ENCODE results near the gene FRAT1. TPM values are rescaled to one million over a fixed set of nuclear protein-coding genes. Genes with fewer than 3 reads are reported as not detected.

FRAT1 gene
- total and polyA plus RNA-seq, 2 of the 13 experiments (the other 11 are each of a cell fraction or from before 2014, with no cell fraction given): 1.7 to 2.3 TPM

DNA sequence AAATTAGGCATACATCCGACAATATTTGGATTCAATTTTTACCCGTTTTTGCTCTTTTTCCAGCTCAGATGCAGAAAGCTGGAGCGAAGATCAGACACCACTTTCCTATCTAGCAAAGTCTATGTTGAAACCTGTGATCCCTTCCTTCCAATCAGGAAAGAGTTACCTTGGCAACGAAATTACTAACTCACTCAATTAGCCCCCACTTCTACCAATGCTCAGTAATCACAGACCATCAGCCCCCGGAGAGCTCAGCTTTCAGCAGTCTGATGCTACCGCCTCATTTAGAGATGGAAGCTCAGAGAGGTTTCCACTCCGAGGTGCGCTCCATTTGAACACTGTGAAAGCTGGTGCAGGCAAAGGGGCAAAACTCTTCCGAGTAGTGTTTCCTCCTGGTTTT is 6.7 kb downstream of the FRAT1 start (continued):
- TF ChIP-seq, protein P1, sequence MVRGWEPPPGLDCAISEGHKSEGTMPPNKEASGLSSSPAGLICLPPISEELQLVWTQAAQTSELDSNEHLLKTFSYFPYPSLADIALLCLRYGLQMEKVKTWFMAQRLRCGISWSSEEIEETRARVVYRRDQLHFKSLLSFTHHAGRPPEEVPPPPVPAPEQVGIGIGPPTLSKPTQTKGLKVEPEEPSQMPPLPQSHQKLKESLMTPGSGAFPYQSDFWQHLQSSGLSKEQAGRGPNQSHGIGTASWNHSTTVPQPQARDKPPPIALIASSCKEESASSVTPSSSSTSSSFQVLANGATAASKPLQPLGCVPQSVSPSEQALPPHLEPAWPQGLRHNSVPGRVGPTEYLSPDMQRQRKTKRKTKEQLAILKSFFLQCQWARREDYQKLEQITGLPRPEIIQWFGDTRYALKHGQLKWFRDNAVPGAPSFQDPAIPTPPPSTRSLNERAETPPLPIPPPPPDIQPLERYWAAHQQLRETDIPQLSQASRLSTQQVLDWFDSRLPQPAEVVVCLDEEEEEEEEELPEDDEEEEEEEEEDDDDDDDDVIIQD (CRISPR knock-in tag; IDR thresholded peaks at IDR 0.05; ENCODE audit: low read depth): no peak
- TF ChIP-seq ZNF841 (CRISPR knock-in tag; IDR thresholded peaks at IDR 0.05; ENCODE audit: borderline replicate concordance) (no peak), ZNF605 (CRISPR knock-in tag; IDR thresholded peaks at IDR 0.05) (no peak)

DNA sequence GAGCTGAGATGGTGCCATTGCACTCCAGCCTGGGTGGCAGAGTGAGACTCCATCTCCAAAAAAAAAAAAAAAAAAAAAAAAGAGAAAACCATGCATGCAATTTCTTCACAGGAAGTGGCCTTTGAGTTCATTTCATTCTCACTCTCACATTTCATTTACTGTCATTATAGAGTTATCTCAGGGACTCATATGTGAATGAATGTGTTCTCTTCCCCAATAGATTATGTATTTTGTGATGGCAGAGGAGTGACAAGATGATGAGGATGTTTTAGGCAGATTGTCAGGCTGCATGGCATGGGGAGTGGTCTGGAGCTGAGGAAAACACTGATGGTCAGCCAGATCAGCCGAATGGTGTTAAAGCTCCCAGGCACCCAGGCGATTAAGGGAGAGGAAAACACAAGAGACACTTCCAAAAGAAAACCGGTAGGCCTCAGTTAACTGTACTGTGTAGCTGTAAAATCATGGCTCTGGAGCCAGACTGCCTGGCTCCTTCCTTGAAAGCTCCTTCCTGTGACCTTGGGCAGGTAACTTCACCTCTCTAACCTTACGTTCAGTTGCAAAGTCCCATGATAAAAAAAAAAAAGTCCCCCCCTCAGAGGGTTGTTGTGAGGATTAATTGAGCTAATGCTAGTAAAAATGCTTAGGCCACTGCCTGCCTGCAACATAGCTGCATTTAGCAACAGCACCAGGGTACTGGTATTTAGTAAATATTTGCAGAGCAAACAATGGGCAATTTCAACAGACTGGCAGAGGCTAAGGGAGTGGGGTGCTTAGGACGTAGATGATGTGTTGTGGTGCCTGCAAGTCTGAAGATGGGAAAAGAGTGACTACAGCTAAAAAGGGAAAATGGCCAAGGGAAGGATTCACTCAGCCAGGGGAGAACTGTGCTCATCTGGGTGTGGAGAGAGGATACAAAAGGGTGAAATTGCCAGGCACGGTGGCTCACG is 8.6 kb downstream of the FRAT1 start:
- peak overlapping the region; percentile 91 for H3K27ac ChIP-seq (ENCODE audit: extremely low read length, insufficient read depth, low read length)
- H3K79me2 ChIP-seq (ENCODE audit: insufficient read depth, low read length): peaks cover 26% of the 10 kb centered on the region
- no peaks in the 10 kb centered on the region for H3K36me3 ChIP-seq (replicated peaks in 1 of 2; ENCODE audit: control insufficient read depth in 1 of 2, insufficient read depth in 2 of 2, low read length in 2 of 2)
- CTCF ChIA-PET (ENCODE audit: low intra/inter-chr PET ratio, low total read pairs): interaction anchor here (1.2 kb wide), 1 partner anchor 48 kb away, joined by 3 read pairs; no protein-coding TSS in a partner anchor
- H3K4me1 ChIP-seq (ENCODE audit: insufficient read depth, low read length): peaks cover 74% of the 10 kb centered on the region
- FAIRE-seq (peak; percentile 54), DNase-seq (ENCODE audit: low spot score) (peak; percentile 96), ATAC-seq (peak; percentile 87)
- H3K9me3 ChIP-seq (ENCODE audit: low read length): no peaks in the 10 kb centered on the region
- peak overlapping the region; percentile 72 for H3K9ac ChIP-seq (ENCODE audit: insufficient read depth, low read depth, low read length)
- no peak overlapping the region for H2AFZ ChIP-seq (ENCODE audit: low read length)
- in situ Hi-C loops (cut with HindIII; ENCODE audit: extremely low pct_ligation_motif_present, low pct_unique_long_range_greater_than_20kb): no loop called here
- no peaks in the 10 kb centered on the region for H4K20me1 ChIP-seq (ENCODE audit: insufficient read depth, low read length)
- intact Hi-C loops (cut with micrococcal nuclease; ENCODE audit: unreplicated experiment): loop anchor here (2.0 kb wide), 1 partner anchor 35 kb away; the partner anchor contains the start of gene ARHGAP19
- no peaks in the 10 kb centered on the region for H3K27me3 ChIP-seq (ENCODE audit: control insufficient read depth in 1 of 2, insufficient read depth in 2 of 2, low read length in 2 of 2)
- WGBS (ENCODE audit: low lambda C conversion rate): 1% methylated on average over 7 of the region's 7 CpGs
- peak overlapping the region in 1 of 3 experiments; percentile 59; a peak in 2 of 6 replicates for H3K4me3 ChIP-seq (replicated peaks in 1 of 3; ENCODE audit: insufficient read depth in 1 of 3, low read depth in 2 of 3, low read length in 3 of 3)
- POLR2A ChIA-PET: interaction anchor here (1.0 to 7.4 kb wide), 12 partner anchors 9 to 256 kb away, joined by 3 to 98 read pairs (median 4); partner anchors contain the start of genes ARHGAP19, FRAT1, HOGA1 and RRP12
- BruUV-seq (replicated peaks): no TSS peak
- peak overlapping the region; percentile 89 for H3K4me2 ChIP-seq (ENCODE audit: low read depth, low read length)
- TF ChIP-seq ZNF33B (CRISPR knock-in tag; IDR thresholded peaks at IDR 0.05) (0 out of 2 replicates have a peak, but pooled peaks have one; percentile 10), ZSCAN12 (CRISPR knock-in tag; IDR thresholded peaks at IDR 0.05) (no peak), ZNF775 (CRISPR knock-in tag; IDR thresholded peaks at IDR 0.05; ENCODE audit: borderline replicate concordance) (no peak), ZMYM2 (CRISPR knock-in tag; IDR thresholded peaks at IDR 0.05) (peak; percentile 79; the same call in 1 of the 2 replicates), ZNF547 (CRISPR knock-in tag; IDR thresholded peaks at IDR 0.05) (0 out of 2 replicates have a peak, but pooled peaks have one; percentile 36), PHF8 (CRISPR knock-in tag; IDR thresholded peaks at IDR 0.05) (peak; percentile 47), RAD21 (CRISPR knock-in tag; IDR thresholded peaks at IDR 0.05) (peak; percentile 20; the same call in 1 of the 2 replicates), RFXAP (CRISPR knock-in tag; IDR thresholded peaks at IDR 0.05; ENCODE audit: borderline replicate concordance) (peak; percentile 70; the same call in 1 of the 2 replicates), ZFP36L1 (CRISPR knock-in tag; IDR thresholded peaks at IDR 0.05) (no peak), RARA (CRISPR knock-in tag; IDR thresholded peaks at IDR 0.05) (peak; percentile 88), ZNF3 (CRISPR knock-in tag; IDR thresholded peaks at IDR 0.05) (peak; percentile 80), ZNF337 (CRISPR knock-in tag; IDR thresholded peaks at IDR 0.05; ENCODE audit: borderline replicate concordance, low read depth) (no peak), ZMYM3 (CRISPR knock-in tag; IDR thresholded peaks at IDR 0.05) (peak; percentile 82; the same call in 1 of the 2 replicates), ZNF629 (CRISPR knock-in tag; conservative IDR thresholded peaks at IDR 0.05) (0 out of 2 replicates have a peak, but pooled peaks have one; percentile 41)
- TF ChIP-seq, protein P2, sequence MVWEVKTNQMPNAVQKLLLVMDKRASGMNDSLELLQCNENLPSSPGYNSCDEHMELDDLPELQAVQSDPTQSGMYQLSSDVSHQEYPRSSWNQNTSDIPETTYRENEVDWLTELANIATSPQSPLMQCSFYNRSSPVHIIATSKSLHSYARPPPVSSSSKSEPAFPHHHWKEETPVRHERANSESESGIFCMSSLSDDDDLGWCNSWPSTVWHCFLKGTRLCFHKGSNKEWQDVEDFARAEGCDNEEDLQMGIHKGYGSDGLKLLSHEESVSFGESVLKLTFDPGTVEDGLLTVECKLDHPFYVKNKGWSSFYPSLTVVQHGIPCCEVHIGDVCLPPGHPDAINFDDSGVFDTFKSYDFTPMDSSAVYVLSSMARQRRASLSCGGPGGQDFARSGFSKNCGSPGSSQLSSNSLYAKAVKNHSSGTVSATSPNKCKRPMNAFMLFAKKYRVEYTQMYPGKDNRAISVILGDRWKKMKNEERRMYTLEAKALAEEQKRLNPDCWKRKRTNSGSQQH (CRISPR knock-in tag; IDR thresholded peaks at IDR 0.05; ENCODE audit: low read depth): peak; percentile 56; the same call in 1 of the 2 replicates

Data from HepG2 (cell line).